Superior temporal gyrus (tissue), 1 donor: ENCODE measurements around the gene DIP2C.

Experiments
- DNase-seq: peaks from one replicate; pipeline ENCODE4 v3.0.0-alpha.2; 2016; ENCODE audit errors: extremely low spot score

The DIP2C gene

DNA sequence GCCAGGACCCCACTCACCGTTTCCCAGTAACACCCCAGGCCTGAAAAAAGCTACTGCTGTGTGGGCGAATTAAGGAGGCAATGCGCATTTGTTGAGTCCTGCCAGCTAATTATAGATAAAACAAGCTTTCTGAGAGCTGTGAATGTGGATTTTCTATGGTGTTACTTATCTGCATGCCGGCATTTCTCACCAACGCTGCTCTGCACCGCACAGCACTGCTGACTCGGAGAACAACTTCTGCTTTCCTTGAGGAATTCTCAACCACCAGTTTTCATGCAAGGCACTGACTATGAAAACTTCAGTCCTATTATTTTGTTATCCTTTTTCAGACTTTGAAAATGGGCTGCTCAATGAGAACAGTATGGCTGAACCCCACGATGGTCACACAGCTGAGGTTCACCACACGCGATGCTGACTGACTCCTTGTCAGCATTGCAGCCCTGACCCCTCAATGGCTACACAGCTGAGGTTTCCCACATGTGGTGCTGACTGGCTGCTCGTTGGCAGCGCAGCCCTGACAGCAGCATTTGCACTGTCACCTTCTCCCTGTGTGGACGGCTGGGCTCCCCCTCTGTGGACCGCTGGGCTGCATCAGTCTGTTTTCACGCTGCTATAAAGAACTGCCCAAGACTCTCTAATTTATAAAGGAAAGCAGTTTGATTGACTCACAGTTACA, 190.6 kb downstream of the DIP2C start:
- DNase-seq: no peak

- DNase-seq: no peak
Observed at GRCh38 chr10:497898-498451, 191.5 kb downstream of the DIP2C start.

GRCh38 chr10:497289-497688, 192.2 kb downstream of the DIP2C start:
- DNase-seq: no peak

DNA sequence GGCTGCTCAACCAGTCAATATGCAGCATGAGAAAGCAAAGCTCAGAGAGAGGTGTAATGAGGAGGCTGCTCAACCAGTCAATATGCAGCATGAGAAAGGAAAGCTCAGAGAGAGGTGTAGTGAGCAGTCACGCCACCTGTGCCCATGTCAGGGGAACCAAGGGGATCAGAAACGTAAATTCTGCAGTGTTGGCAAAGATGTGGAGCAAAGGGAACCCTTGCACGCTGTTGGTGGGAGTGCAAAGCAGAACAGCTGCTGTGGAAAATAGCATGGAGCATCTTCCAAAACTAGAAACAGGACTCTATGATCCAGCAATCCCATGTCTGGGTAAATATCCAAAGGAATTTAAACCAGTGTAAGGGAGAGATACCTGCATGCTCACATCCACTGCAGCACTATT, 194.9 kb downstream of the DIP2C start:
- no peak for DNase-seq

DNA sequence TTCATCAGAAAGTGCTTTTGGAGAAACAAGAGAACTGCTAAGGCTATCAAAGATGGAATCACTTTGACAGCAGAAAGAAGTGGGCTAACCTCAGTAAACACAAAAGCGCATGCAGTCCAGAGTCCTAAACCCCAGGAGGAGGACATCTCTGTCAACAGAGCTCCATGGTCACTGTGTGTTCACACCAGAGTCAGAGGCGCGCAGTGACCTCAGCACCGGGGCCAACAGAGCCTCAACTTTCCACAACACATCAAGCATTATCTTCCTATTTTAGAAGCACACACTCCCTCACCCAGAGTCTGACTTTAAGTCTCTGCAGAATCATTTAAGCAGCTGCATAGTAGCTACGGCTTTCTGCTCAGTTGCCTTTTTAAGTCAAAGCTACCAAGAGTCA, 195.3 kb downstream of the DIP2C start:
- no peak for DNase-seq

GRCh38 chr10:493391-494148, 195.9 kb downstream of the DIP2C start:
- DNase-seq: no peak

- DNase-seq: no peak
Observed at GRCh38 chr10:492836-493235, 196.6 kb downstream of the DIP2C start.

GRCh38 chr10:491667-492424, 197.6 kb downstream of the DIP2C start:
- DNase-seq: no peak

DNA sequence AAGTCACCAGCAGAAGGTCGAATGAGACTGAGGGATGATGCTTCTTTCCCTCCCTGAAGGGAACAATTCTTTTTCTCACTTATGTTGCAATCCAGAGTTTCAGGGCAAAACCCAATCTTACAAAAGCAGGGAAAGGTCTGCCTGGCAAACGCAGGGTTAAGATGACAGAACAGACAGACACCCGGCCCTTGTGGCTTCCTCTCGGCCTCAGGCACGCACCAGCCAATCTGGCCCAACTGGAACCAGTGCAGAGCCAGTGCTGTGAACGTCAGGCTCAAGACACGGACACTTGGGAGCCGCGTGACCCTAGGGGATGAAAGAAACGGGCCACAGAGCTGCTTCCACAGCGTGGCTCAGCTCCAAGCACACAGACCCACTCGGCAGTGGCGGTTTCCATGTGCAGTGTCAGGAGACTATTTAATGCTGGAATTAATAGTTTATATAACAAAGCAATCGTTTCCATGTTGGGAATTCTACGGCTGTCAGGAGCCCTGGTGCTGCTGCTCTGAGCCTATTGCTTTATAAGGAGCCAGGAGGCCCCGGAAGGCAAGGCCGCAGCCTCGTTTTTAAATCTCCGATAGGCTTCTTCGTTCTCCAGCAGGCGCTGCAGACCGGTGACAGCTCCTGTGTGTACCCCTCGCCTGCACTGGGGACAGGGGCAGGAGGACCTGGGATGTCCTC, 198.4 kb downstream of the DIP2C start:
- peak; percentile 58 for DNase-seq

DNA sequence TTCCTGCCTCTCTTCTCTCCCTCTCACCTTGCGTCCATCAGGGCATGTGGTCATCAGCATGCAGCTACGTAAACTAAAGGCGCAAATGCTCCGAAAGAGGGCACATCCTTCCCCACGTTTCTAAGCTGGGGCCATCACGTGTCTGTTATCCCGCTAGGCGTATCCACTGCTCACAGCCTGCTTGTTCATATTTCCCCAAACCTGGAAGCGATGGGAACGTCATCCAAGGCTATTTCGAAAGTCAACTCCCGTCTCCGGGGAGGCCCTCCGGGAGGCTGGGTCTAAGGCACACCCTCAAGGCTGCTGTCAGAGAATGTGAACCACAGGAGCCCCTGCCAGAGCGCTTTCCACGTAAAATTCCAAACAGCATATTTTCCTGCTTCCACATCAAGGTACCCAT, 199.2 kb downstream of the DIP2C start:
- DNase-seq: no peak

GRCh38 chr10:489330-489729, 200.1 kb downstream of the DIP2C start:
- DNase-seq: no peak

GRCh38 chr10:488933-489215, 200.6 kb downstream of the DIP2C start:
- no peak for DNase-seq

DNA sequence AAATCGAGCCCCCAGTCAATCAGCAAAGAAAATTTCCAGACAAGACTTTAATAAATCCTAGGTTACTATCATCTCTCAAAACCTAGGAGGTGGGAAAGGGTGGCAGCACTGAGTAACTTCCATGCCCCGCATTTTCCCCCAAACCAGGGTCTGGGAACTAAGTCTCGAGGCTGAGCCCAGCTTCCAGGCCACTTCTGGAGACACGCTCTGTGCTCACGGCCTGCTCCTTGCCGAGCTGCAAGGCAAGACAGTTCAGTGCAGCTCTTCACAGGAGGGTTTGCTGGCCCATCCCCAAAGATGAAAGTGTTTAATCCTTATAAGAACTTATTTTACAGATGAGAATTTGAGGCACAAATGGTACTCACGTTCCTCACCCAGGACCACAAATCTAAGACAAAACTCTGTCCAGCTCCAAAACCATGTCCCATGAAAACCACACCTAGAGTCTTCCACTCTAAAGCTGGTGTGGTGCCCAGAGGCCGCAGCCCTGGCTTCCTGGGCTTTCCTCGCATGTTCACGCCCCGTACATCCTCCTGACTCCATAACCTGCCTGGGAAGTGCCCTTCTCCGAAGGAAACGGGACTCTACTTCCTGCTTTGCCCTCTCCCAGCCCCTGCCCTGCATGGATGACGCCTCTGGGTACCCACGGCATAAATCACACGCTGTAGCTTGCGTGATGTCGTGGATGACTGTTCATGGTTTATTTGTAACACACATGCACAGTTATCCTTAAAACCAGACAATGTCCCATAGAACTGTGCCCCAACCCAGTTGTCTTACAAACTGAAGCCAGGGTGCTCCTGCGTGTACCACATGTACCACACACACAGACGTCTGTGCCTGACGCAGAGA, 201.2 kb downstream of the DIP2C start:
- no peak for DNase-seq

GRCh38 chr10:486666-487322, 202.7 kb downstream of the DIP2C start:
- no peak for DNase-seq

- DNase-seq: no peak
Observed at GRCh38 chr10:486206-486605, 203.3 kb downstream of the DIP2C start.

GRCh38 chr10:485776-486175, 203.7 kb downstream of the DIP2C start:
- no peak for DNase-seq

- no peak for DNase-seq
Observed at GRCh38 chr10:484925-485661, 204.4 kb downstream of the DIP2C start.

- DNase-seq: no peak
Observed at GRCh38 chr10:484441-484924, 205.0 kb downstream of the DIP2C start.

DNA sequence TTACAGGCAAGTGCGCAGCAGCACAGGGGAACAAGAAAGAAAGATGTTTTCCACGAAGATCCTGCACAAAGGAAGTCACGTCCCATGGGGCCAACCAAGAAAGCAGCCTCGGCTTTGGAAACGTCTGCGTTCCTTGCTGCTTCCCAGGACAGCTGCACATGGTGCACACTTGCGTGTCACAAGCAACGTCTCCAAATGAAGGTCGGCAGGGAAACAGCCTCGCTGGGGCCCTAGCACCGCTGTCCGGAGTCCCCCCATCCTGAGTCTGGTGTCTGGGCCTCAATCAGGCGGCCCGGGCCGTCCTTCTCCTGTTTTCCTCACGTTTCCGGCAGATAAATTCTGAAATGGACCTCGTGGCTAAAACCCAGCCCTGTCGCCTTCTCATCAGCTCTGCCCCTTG, 206.2 kb downstream of the DIP2C start:
- DNase-seq: no peak

- DNase-seq: no peak
Observed at GRCh38 chr10:482848-483247, 206.6 kb downstream of the DIP2C start.
